ENCODE measurements around the gene ARHGEF40. TPM values are rescaled to one million over a fixed set of nuclear protein-coding genes. Genes with fewer than 3 reads are reported as not detected.

The ARHGEF40 gene
- total RNA-seq, 2 experiments from 2014 or later, result 0.21 TPM; not detected in 1

DNA sequence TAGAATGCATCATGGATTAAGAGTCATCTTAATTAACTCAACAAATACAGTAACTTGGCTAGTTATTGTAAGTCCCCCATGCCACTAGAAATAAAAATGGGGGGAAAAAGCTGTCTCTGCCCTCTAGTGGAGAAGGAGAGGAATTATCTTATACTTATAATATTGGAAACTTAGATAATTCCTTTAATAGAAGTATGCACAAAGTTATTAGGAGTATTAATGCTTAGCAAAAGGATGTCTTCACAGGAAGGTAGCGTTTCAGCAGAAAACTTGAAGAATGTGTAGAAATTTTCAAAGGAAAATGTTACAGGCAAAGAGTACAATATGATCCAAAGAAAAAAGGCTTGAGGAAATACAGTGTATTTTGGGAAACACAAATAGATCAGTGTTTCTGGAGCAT, 65.9 kb downstream of the ARHGEF40 start:
- H3K4me3 Mint-ChIP-seq, result no peak overlapping the region
- H3K36me3 Mint-ChIP-seq, result no peaks in the 10 kb centered on the region
- no peaks in the 10 kb centered on the region for H3K9me3 Mint-ChIP-seq
- no peak for DNase-seq
- no peaks in the 10 kb centered on the region for H3K4me1 Mint-ChIP-seq
- no peak overlapping the region for H3K27ac Mint-ChIP-seq
- no peaks in the 10 kb centered on the region for H3K27me3 Mint-ChIP-seq

Other genes starting within 250 kb of the ARHGEF40 start
- gene RNASE3, start 178.9 kb upstream of the ARHGEF40 start, total RNA-seq, result not detected
- not detected for gene RNASE2, start 114.8 kb upstream of the ARHGEF40 start, total RNA-seq
- gene METTL17, start 80.3 kb upstream of the ARHGEF40 start, total RNA-seq, result 10 to 100 TPM; 94.1 to 99.1 TPM
- under 1 TPM; 0.36 to 0.54 TPM for gene SLC39A2, start 71.0 kb upstream of the ARHGEF40 start, total RNA-seq
- 1 to 10 TPM; 4.2 to 4.9 TPM for gene NDRG2, start 45.2 kb upstream of the ARHGEF40 start, total RNA-seq
- not detected for gene TPPP2, start 40.1 kb upstream of the ARHGEF40 start, total RNA-seq
- not detected for gene RNASE13, start 35.5 kb upstream of the ARHGEF40 start, total RNA-seq
- gene RNASE7, start 27.9 kb upstream of the ARHGEF40 start, total RNA-seq, result not detected
- gene RNASE8, start 12.5 kb upstream of the ARHGEF40 start, total RNA-seq, result not detected
- 1 to 10 TPM; 6.9 to 8.6 TPM for gene ZNF219, start 28.4 kb downstream of the ARHGEF40 start, total RNA-seq
- not detected for gene TMEM253, start 30.8 kb downstream of the ARHGEF40 start, total RNA-seq
- not detected for gene OR5AU1, start 85.8 kb downstream of the ARHGEF40 start, total RNA-seq
- 1,000 to 10,000 TPM; 1,256 to 1,302 TPM for gene HNRNPC, start 199.1 kb downstream of the ARHGEF40 start, total RNA-seq
- under 1 TPM; 0.08 to 0.22 TPM for gene RPGRIP1, start 209.8 kb downstream of the ARHGEF40 start, total RNA-seq